ENCODE results near the gene HBP1.
"Not testable (repeated sequence)": the region's sequence is repeated elsewhere in the genome, so short reads cannot be mapped to it uniquely, and the experiment has no call there.

The HBP1 gene

GRCh38 chr7:107186240-107186639 is 17.4 kb downstream of the HBP1 start:
- no peak for DNase-seq

- no peak for DNase-seq
Observed at GRCh38 chr7:107187774-107188173, 19.0 kb downstream of the HBP1 start.

DNA sequence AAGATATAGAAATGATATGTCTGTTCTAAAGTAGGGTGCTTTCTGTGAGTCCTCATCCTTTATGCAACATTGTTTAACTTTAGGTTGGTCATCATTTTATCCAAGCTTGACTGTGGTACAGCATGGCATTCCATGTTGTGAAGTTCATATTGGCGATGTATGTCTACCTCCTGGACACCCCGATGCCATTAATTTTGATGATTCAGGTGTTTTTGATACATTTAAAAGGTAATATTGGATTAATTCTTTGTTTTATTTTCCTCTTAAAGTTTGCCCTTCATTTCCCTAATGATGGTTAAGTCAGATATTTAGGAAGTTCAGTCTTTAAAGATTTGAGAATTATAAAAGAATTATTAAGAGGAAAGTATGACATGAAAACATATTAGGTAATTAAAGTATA is 21.3 kb downstream of the HBP1 start:
- no peak for DNase-seq

DNA sequence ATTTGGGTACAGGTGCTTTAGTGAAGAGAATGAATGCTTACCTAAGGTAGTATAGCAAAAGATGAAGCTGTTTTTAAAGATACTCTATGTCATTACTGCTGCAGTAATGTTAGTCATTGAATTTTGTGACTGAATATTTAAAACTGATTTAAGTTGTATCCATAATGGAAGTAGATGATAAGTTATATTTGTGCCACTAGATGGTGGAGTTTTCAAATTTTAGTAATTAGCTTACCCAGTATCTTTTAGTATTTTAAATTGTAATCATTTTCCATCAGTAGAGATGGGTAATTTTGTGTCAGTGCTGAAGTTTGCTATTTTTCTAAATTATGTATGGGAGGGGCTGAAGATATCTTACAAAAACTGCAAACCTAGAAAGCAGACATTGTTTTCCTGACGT is 25.2 kb downstream of the HBP1 start:
- no peak for DNase-seq

DNA sequence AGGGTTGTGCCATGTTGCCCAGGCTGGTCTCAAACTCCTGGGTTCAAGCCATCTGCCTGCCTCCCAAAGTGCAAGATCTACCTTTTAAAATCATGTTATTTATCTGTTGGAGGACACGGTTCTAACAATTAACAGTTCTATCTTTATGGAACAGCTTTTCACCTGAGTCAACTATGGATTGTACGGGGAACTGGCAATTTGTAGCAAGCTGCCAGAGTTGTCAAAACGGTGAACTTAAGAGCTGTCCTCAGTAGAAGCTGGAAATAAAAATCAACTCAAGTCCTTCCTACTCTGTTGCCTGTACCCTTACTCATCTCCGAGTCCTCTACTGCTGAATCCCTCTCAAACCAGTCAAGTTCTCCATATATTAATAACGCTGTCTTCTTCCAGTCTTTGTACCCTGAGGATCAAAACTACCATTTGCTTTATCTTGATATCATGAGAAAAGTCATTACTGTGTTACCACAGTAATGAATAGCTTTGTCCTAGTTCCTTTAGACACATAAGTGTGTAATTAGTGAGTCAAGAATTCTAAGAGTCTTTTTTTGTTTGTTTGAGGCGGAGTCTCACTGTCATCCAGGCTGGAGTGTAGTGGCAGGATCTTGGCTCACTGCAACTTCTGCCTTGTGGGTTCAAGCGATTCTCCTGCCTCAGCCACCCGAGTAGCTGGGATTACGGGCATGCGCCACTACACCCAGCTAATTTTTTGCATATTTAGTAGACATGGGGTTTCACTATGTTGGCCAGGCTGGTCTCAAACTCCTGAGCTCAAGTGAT is 28.2 kb downstream of the HBP1 start:
- no peak for DNase-seq

- DNase-seq: no peak
Observed at GRCh38 chr7:107201795-107202450, 33.1 kb downstream of the HBP1 start.

DNA sequence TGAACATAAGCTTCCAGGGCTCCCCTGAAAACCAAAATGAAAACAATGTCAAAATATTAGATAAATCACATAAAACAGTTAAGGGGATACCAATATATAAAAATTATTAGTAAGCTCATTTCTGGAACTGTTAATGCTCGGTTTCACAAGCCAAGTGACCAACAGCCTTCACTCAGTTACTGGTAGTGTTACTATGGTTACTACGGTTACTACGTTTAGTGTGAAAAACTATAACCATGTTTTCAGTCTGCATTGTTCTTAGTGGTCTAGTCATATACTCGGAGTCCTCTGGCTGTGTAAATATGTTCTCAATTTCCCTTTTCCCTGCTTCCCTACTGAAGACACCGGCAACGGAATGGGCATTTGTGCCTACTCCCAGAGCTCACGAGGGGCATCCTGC is 34.8 kb downstream of the HBP1 start:
- DNase-seq: no peak

DNA sequence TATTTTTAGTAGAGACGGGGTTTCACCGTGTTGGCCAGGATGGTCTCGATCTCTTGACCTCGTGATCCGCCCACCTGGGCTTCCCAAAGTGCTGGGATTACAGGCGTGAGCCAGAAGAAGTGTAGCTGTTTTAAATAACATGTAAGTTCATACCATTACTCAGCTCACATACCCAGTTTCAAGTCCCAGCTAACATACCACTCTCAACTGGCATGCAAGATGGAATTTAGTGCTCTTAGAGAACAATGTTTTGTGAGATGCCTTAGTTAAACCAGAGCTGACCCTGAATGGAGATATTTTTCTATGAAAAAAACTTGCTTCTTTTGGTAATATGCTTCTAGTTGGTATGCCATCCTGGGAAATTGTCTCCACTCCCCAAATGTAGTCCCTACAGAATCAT is 37.3 kb downstream of the HBP1 start:
- no peak for DNase-seq

- DNase-seq: no peak
Observed at GRCh38 chr7:107206706-107207105, 37.9 kb downstream of the HBP1 start.

- no peak for DNase-seq
Observed at GRCh38 chr7:107207459-107207858, 38.7 kb downstream of the HBP1 start.

GRCh38 chr7:107208024-107208521 is 39.3 kb downstream of the HBP1 start:
- DNase-seq: no peak

DNA sequence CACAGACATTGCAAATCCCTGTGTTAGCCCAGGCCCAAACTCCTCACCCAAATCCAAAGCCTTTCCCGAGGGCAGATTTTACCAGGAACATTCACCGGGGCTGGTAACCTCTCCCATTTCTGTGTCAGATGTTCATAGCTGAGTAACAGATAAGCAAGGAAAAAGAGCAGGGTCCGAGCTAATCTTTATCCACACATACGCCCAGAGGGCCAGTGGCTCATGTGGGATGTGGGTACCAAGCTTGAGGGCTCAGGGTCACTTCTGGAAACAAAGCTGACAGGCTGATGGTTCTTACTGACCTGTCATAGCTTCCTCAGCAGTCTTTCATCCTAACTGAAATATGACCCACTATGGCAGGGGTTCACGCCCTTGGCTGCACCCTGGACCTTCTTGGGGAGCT is 39.8 kb downstream of the HBP1 start:
- DNase-seq: no peak

DNA sequence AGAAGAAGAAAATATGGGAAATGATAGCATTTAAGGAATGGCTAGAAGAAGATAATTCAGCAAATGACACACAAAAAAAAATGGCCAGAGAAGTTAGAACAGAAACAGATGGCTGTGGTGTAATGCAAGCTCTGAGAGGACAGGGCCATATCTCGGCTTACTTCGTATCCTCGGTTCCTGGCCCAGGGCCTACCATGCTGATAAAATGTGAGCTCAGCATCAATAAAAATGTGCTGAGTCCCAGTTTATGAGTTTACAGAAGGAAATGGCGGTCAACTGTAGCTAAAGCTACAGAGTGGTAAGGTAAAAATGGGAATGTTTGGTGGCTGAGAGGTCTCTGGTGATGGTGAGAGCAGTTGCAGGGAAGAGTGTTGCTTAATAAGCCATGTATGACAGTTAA is 40.8 kb downstream of the HBP1 start:
- DNase-seq: no peak

DNA sequence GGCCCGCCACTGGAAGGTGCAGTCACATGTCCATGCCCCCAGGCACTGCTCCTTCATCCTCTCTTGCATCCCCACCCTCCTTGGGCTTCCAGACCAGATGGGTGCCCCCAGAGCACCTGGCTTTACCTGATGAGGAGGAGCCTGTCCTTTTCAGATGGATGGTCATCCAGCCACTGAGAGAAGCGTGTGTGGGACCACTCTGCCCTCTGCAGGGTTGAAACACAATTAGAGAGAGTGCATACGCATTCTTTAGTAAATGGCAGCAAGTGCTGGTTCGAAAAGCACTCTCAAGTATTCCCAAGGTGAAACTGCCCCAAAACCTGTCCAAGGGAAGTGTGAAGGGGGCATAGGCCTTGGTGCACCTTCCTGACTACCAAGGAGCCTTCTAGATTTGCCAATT is 41.6 kb downstream of the HBP1 start:
- DNase-seq: no peak

DNA sequence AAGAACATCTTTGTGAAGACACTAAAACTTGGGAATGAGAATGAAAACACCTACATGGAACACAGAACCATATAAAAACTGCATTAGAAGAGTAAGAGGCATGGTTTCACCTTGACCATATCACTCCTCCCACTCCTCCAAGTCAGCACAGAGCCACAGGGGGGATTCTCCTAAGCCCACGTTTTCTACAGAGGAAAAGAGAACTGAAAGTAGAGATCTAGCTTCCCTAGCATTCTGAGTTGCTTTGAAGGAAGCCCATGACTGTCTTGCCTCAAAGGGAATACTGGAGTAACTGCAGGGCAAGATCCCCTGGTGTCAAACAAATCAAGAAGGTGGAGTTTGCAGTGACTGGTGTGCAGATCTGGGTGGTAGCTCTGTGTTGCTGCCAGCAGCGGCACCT is 43.9 kb downstream of the HBP1 start:
- DNase-seq: no peak

- DNase-seq: no peak
Observed at GRCh38 chr7:107213193-107213788, 44.5 kb downstream of the HBP1 start.

DNA sequence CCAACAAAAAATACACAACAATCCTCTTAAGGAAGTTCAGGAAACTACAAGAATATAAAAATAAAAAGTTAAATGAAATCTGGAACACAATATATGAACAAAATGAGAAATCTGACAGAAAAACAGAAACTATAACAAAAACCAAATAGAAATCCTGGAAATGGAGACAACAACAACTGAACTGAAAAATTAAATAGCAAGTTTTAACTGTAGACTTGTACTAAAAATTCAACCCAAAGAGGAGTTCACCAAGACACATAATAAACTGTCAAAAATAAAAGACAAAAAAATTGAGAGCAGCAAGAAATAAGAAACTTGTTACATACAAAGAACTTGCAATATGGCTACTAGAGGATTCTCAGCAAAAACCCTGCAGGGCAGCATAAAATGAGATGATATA is 45.1 kb downstream of the HBP1 start:
- no peak for DNase-seq

DNA sequence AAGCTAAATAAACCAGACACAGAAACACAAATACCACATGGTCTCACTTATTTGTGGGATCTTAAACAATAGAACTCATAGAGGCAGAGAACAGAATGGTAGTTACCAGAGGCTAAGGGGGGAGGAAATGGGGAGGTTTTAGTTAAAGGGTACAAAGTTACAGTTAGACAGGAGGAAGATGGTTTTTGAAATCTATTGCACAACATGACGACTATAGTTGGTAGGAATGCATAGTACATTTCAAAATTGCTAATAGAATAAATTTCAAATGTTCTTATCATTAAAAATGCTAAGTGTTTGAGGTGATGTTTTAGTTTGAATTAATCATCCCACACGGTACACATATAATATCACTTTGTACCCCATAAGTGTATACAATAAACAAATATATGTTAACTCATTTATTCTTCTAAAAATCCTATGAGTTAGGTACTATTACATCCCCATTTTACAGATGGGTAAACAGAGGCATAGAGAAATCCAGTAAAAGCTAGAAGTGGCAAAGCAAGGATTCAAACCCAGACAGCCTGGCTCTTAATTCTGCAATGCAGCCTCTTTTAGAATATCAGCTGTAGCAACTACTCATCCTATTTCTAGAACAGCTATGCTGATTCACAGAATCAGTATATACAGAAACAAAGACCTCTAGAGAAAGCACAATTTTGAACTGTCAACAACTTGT is 50.9 kb downstream of the HBP1 start:
- DNase-seq: no peak

DNA sequence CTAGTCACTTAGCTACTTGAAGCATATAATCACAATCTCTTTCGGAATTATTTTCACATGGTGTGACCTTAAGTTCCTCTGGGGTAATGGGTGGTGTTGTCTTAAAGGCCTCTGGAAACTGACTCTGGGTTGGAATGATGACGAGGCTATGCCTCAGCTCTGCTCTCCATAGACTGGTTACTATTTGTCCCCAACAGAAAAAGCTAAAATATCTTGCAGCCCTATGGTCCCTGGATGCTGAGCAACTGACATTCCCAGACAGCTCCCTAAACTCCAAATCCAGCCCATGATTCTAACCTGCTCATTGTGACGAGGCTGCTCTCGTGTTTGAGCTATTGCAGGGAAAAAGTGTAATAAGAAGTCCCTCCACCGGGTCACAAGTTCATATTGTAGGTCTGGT is 51.6 kb downstream of the HBP1 start:
- DNase-seq: no peak

DNA sequence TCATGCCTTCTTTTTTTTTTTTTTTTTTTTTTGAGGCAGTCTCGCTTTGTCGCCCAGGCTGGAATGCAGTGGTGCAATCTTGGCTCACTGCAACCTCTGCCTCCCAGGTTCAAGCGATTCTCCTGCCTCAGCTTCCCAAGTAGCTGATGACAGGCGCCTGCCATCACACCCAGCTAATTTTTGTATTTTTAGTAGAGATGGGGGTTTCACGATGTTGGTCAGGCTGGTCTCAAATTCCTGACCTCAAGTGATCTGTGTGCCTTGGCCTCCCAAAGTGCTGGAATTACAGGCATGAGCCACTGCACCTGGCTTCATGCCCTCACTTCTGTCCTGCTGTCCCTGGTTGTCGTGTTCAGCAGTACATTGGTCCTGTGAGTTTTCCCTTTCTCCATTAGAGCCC is 52.0 kb downstream of the HBP1 start:
- DNase-seq: not testable (repeated sequence)

DNA sequence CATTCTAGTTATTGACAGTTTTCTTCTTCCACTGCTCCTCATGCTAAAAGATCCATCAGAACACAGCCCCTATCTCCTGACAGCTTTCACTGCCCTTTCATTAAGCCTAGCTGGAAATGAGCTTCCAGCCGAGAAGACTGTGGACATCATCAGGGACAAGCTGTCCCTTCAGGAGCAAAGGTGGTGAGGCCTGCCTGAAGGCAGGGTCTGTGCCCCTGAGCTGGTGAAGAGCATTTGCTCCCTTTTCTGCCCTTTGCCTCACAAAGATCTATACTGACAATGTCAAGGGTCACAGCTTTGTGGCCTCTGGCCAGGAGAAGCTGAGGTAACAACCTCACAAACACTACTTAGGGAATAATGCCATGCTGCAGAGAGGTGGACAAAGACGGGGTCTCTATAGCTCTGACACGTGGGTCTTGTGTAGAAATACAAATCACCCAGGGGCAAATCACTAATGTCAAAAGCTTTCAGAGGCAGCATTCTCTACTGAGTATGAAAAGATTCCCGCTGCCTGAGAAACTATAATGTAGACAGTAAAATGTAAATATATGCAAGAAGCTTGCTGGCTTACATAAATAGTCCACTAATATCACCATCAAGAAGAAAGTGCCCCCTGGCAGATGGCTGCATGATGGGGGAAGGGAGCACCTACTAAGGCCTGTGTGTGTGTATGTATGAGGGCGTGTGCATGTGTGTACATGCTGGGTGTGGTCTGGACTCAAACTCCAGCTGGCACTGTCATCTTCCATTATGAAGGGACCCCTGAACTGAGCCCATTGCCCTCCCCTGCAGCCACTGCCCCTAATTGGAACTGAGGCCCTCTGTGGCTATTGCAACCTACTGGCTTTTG is 55.8 kb downstream of the HBP1 start:
- no peak for DNase-seq

GRCh38 chr7:107228291-107228690 is 59.5 kb downstream of the HBP1 start:
- no peak for DNase-seq

DNA sequence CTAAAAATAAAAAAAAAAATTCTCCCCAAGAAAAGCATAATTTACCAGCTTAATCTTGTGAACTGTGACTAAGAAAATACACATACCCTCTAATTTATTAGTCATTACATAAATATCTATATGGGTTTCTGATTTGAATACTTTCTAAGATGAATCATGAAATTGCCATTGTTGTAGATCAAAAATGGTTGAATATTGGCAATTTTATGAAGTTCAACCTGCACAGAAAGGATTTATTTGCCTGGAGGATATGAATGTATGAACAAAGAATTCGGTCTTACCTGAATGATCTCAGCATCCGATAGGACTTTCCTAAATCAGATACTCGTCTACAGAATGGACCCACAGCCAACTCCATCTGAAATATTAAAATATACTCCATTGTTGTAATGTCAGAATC is 61.5 kb downstream of the HBP1 start:
- DNase-seq: no peak

Data from DMS79 (cell line).